SK-N-SH treated with all-trans-retinoic acid at 6 μM for 48 hours (cell line): Measurements from ENCODE around the gene RBFOX1.

ENCODE experiments used
- ATAC-seq: fragments of 200-7000 bp; cut with Tn5 transposase; 3 replicates; pipeline ENCODE4 v1.9.1; 2020; ENCODE audit warnings: mild to moderate bottlenecking, moderate library complexity
- ARNTL ChIP-seq: fragments of 450-650 bp; formaldehyde crosslinking; IDR thresholded peaks from 2 replicates; pipeline ENCODE4 v1.5.0; 2020; ENCODE audit warnings: low read depth, mild to moderate bottlenecking, moderate library complexity, borderline replicate concordance
- BACH2 ChIP-seq: fragments of 250-450 bp; sonication (Bioruptor Pico); IDR thresholded peaks from 2 replicates; pipeline ENCODE4 v1.9.0; 2021; ENCODE audit warnings: mild to moderate bottlenecking, borderline replicate concordance
- CREB5 ChIP-seq: fragments of 250-450 bp; sonication (Bioruptor Pico); IDR thresholded peaks from 2 replicates; pipeline ENCODE4 v1.5.1; 2020; ENCODE audit warnings: low read depth, mild to moderate bottlenecking, moderate library complexity
- CSDC2 ChIP-seq: fragments of 250-450 bp; sonication (Bioruptor Pico); IDR thresholded peaks from 2 replicates; pipeline ENCODE4 v1.5.0; 2020; ENCODE audit warnings: mild to moderate bottlenecking, moderate library complexity
- CSRNP3 ChIP-seq: fragments of 250-450 bp; sonication (Bioruptor Pico); IDR thresholded peaks from 2 replicates; pipeline ENCODE4 v1.5.1; 2021; ENCODE audit warnings: mild to moderate bottlenecking, moderate library complexity
- ESRRG ChIP-seq: fragments of 250-450 bp; sonication (Bioruptor Pico); IDR thresholded peaks from 2 replicates; pipeline ENCODE4 v1.6.1; 2021; ENCODE audit warnings: mild to moderate bottlenecking
- GLIS3 ChIP-seq: fragments of 250-450 bp; sonication (Bioruptor Pico); IDR thresholded peaks from 2 replicates; pipeline ENCODE4 v1.5.0; 2020; ENCODE audit warnings: mild to moderate bottlenecking, moderate library complexity
- ISL1 ChIP-seq: fragments of 250-450 bp; sonication (Bioruptor Pico); IDR thresholded peaks from 2 replicates; pipeline ENCODE4 v2.1.2; 2022; ENCODE audit warnings: mild to moderate bottlenecking, moderate library complexity
- OSR1 ChIP-seq: fragments of 250-450 bp; sonication (Bioruptor Pico); IDR thresholded peaks from 2 replicates; pipeline ENCODE4 v1.8.0; 2022; ENCODE audit warnings: moderate library complexity, mild to moderate bottlenecking, inconsistent platforms
- PATZ1 ChIP-seq: fragments of 250-450 bp; sonication (Bioruptor Pico); IDR thresholded peaks from 2 replicates; pipeline ENCODE4 v1.8.0; 2020; ENCODE audit warnings: mild to moderate bottlenecking, moderate library complexity, borderline replicate concordance
- PPARA ChIP-seq: fragments of 250-450 bp; sonication (Bioruptor Pico); IDR thresholded peaks from 2 replicates; pipeline ENCODE4 v1.5.0; 2020; ENCODE audit warnings: mild to moderate bottlenecking, borderline replicate concordance
- RARB ChIP-seq: fragments of 250-450 bp; sonication (Bioruptor Pico); IDR thresholded peaks from 2 replicates; pipeline ENCODE4 v1.8.0; 2021; ENCODE audit warnings: mild to moderate bottlenecking, moderate library complexity
- SNAI2 ChIP-seq: fragments of 250-450 bp; sonication (Bioruptor Pico); IDR thresholded peaks from 2 replicates; pipeline ENCODE4 v1.5.0; 2020; ENCODE audit warnings: mild to moderate bottlenecking, moderate library complexity
- TCF4 ChIP-seq: fragments of 250-450 bp; sonication (Bioruptor Pico); IDR thresholded peaks from 2 replicates; pipeline ENCODE4 v1.8.0; 2021; ENCODE audit warnings: mild to moderate bottlenecking, moderate library complexity, borderline replicate concordance
- TOX ChIP-seq: fragments of 250-450 bp; sonication (Bioruptor Pico); IDR thresholded peaks from 2 replicates; pipeline ENCODE4 v1.8.0; 2021; ENCODE audit warnings: mild to moderate bottlenecking, moderate library complexity, borderline replicate concordance
- TSHZ2 ChIP-seq: fragments of 250-450 bp; sonication (Bioruptor Pico); IDR thresholded peaks from 2 replicates; pipeline ENCODE4 v1.5.0; 2020; ENCODE audit warnings: mild to moderate bottlenecking, moderate library complexity
- ZC3H10 ChIP-seq: fragments of 250-450 bp; sonication (Bioruptor Pico); IDR thresholded peaks from 2 replicates; pipeline ENCODE4 v1.5.1; 2021; ENCODE audit warnings: mild to moderate bottlenecking, moderate library complexity
- ZFP3 ChIP-seq: fragments of 250-450 bp; sonication (Bioruptor Pico); IDR thresholded peaks from 2 replicates; pipeline ENCODE4 v1.5.0; 2020; ENCODE audit warnings: mild to moderate bottlenecking, moderate library complexity
- ZFP30 ChIP-seq: fragments of 450-650 bp; formaldehyde crosslinking; IDR thresholded peaks from 2 replicates; pipeline ENCODE4 v1.5.0; 2022; ENCODE audit warnings: mild to moderate bottlenecking, moderate library complexity
- ZNF565 ChIP-seq: fragments of 450-650 bp; formaldehyde crosslinking; conservative IDR thresholded peaks from 2 replicates; pipeline ENCODE4 v1.5.0; 2020; ENCODE audit warnings: low read depth, mild to moderate bottlenecking, moderate library complexity
- ZNF70 ChIP-seq: fragments of 450-650 bp; formaldehyde crosslinking; IDR thresholded peaks from 2 replicates; pipeline ENCODE4 v1.5.0; 2020; ENCODE audit warnings: mild to moderate bottlenecking, moderate library complexity
- ZNF8 ChIP-seq: fragments of 450-650 bp; formaldehyde crosslinking; IDR thresholded peaks from 2 replicates; pipeline ENCODE4 v1.5.0; 2020; ENCODE audit warnings: mild to moderate bottlenecking, moderate library complexity

The RBFOX1 gene

GRCh38 chr16:7597677-7598076 lies 265.0 kb downstream of the RBFOX1 start:
- TF ChIP-seq CREB5 (CRISPR knock-in tag), result no peak
- TF ChIP-seq CSDC2, result no peak
- TF ChIP-seq ARNTL, result no peak
- TF ChIP-seq GLIS3 (CRISPR knock-in tag), result no peak
- TF ChIP-seq TSHZ2 (CRISPR knock-in tag), result no peak
- TF ChIP-seq PPARA (CRISPR knock-in tag), result no peak
- no peak for TF ChIP-seq ZNF8
- TF ChIP-seq TOX, result no peak
- no peak for TF ChIP-seq SNAI2 (CRISPR knock-in tag)
- no peak for TF ChIP-seq ZC3H10
- TF ChIP-seq ZFP30 (CRISPR knock-in tag), result no peak
- no peak for TF ChIP-seq ZNF565 (CRISPR knock-in tag)
- TF ChIP-seq CSRNP3 (CRISPR knock-in tag), result no peak
- ATAC-seq, result no peak

GRCh38 chr16:7601100-7601499 lies 268.5 kb downstream of the RBFOX1 start:
- no peak for ATAC-seq
- TF ChIP-seq OSR1 (CRISPR knock-in tag), result no peak
- no peak for TF ChIP-seq ISL1 (CRISPR knock-in tag)
- no peak for TF ChIP-seq ZNF565 (CRISPR knock-in tag)
- no peak for TF ChIP-seq ESRRG (CRISPR knock-in tag)

GRCh38 chr16:7602291-7602950 lies 269.8 kb downstream of the RBFOX1 start:
- ATAC-seq, result no peak
- TF ChIP-seq ARNTL, result no peak
- no peak for TF ChIP-seq TOX
- no peak for TF ChIP-seq ZNF8
- TF ChIP-seq PPARA (CRISPR knock-in tag), result no peak
- no peak for TF ChIP-seq OSR1 (CRISPR knock-in tag)
- TF ChIP-seq PATZ1 (CRISPR knock-in tag), result no peak
- no peak for TF ChIP-seq ZFP3 (CRISPR knock-in tag)
- TF ChIP-seq ZC3H10, result no peak
- TF ChIP-seq BACH2, result no peak
- TF ChIP-seq ISL1 (CRISPR knock-in tag), result no peak
- no peak for TF ChIP-seq ZNF565 (CRISPR knock-in tag)
- TF ChIP-seq RARB (CRISPR knock-in tag), result no peak
- no peak for TF ChIP-seq CSRNP3 (CRISPR knock-in tag)
- no peak for TF ChIP-seq CREB5 (CRISPR knock-in tag)
- TF ChIP-seq TSHZ2 (CRISPR knock-in tag), result no peak
- no peak for TF ChIP-seq TCF4 (CRISPR knock-in tag)
- no peak for TF ChIP-seq ZNF70 (CRISPR knock-in tag)
- no peak for TF ChIP-seq SNAI2 (CRISPR knock-in tag)
